ENCODE data around the gene SLC66A3. TPM values are rescaled to one million over a fixed set of nuclear protein-coding genes. Genes with fewer than 3 reads are reported as not detected.

SLC66A3 gene
- total RNA-seq, 3 donors from 2014 or later: 5.3 to 6.9 (median 6.7) TPM

DNA sequence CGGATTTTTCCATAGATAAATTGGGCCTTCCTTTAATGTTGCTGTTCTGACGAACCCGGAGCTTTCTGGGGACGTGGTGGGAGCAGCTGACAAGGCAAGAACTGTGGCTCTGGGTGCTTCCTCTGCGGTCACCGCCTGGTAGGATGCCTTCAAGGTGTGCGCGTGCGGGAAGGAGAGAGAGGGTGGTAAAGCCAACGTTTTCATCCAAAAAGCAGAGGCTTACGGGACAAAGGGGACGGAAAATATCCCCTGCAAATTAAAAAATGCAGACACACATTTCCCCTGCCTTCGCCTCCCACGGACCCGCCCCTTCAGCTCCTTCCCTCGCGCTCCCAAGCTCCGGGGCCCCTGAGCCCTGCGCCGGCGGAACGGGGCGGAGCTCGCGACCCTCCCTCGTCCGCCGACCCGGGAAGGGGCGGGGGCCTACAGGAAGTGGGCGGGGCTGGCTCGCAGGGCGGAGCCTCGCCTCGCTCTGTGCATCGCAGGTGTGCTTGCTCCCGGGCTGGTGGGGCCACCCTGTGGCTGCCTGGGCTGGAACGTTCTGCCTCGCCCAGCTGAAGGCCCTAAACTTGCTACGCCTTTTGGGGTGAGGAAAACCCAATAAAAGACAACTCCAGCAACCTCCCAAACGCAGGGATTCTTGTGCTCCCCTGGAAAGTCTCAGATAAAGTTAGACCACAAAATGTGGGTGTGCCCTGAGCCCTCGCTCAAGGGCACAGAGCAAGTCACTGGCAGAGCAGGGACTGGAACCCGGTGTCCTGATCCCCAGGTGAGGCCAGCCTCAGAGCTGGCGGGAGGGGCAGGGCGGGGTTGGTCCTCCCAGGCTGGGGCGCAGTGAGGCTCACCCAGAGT, 25.4 kb upstream of the SLC66A3 start:
- no peaks in the 10 kb centered on the region for H3K9me3 Mint-ChIP-seq
- H3K36me3 Mint-ChIP-seq (ENCODE audit: insufficient read depth): no peaks in the 10 kb centered on the region
- H3K4me1 Mint-ChIP-seq (ENCODE audit: low read depth): peaks cover 31% of the 10 kb centered on the region
- ATAC-seq: peak; percentile 78 to 79
- H3K27me3 Mint-ChIP-seq (ENCODE audit: low read depth): no peaks in the 10 kb centered on the region
- H3K4me3 Mint-ChIP-seq: peak overlapping the region; percentile 70
- DNase-seq: peak; percentile 82

DNA sequence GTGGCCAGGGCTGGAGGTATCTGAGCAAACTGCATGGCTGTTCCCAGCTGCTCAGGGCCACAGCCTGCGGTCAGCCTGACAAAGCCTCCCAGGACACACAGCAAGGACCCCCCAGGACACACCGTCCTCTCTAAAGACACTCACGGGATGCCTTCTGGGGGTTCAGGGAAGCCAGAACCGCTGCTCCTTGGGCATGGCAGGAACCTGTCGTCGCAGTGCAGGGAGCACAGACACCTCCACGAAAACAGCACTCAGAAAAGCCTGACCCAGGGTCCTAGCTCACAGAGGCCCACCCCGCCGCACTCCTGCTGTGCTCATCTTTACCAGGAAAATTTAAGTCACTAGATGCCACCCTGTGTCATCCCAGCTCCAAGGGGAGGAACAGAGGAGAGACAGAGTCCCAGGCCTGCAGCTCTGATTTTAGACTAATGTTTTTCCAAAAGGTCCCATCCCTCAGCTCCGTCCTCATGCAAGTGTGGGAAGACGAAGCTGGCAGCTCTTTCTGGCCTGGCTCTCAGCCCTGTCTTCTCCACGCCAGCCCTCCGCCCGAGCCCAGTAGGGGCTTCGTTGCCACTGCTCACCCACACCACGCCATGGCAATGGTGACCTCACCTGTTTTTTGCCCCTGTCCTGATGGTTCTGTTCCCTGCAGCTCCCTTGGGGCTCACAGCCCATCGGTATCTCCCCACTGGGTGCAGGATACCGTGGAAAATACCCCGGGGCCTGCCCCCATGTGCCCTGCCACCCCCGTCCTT, 23.9 kb upstream of the SLC66A3 start:
- Mint-ChIP-seq H3K9me3 (no peaks in the 10 kb centered on the region), H3K4me1 (ENCODE audit: low read depth) (peaks cover 31% of the 10 kb centered on the region), H3K4me3 (no peak overlapping the region), H3K36me3 (ENCODE audit: insufficient read depth) (peaks cover 4% of the 10 kb centered on the region), H3K27me3 (ENCODE audit: low read depth) (peaks cover 5% of the 10 kb centered on the region)
- ATAC-seq (no peak), DNase-seq (no peak)

DNA sequence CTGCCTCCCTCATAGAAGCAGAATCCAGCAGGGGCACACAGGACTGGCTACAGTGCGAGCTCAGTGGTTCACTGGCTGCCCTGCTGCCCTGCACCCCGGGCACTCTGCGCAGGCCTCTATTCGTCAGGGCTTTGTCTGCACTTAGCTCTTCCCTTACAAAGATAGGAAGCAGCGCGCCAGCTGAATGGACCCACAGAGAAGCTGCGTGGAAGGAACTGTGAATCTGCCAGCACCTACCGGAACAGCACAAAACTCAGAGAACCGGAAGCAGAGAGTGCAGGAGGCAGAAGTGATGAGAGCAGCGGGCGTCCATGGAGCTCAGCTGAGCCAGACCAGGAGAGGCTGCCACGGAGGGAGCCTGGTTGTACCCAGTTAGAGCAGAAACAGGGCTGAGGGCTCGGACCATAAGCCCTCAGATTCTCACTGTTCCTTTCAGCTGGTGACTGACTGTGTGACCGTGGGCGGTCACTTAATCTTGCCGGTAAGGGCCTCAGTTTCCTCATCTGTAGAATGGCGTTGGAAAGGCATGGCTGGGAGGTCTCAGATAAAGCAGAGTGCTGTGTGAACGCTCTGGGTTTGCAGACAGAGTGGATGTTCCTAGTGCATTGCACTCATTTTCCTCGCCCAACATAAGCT, 23.1 kb upstream of the SLC66A3 start:
- H3K9me3 Mint-ChIP-seq: no peaks in the 10 kb centered on the region
- ATAC-seq (no peak), DNase-seq (no peak)
- H3K4me3 Mint-ChIP-seq: peak overlapping the region; percentile 82
- peaks cover 4% of the 10 kb centered on the region for H3K36me3 Mint-ChIP-seq (ENCODE audit: insufficient read depth)
- peaks cover 31% of the 10 kb centered on the region for H3K4me1 Mint-ChIP-seq (ENCODE audit: low read depth)
- peaks cover 9% of the 10 kb centered on the region for H3K27me3 Mint-ChIP-seq (ENCODE audit: low read depth)

DNA sequence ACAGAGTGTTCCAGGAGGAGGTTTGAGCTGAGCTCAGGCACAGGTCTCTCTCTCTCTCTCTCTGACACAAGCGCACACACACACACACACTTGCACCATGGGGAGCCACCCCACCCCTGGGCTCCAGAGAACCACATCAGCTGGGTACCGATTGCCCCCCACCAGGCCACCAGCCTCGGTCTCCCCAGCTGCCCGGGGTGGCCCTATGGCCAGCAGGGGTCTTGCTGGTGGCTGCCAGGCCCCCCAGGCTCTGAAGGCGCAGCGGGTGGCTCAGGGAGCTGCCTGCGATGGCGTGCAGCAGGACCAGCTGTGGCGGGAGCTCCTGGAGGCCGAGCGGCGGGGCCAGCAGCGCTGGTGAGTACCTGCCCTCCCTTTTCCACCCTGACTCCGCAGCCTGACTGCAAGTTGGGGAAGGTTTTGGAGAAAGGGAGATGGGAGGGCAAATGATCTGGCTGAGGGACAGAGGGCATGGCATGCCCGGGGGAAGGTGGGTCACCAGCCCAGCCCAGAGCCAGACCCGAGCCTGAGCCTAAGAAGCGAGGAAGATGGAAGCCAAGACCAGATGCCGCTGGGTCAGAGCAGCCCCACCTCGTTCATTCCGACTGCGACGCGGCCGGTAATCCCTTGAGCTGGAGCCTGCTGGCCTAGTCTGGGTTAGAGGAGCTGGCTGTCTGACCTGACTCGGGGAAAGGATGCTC, 21.9 kb upstream of the SLC66A3 start:
- DNase-seq (no peak), ATAC-seq (no peak)
- peaks cover 4% of the 10 kb centered on the region for H3K36me3 Mint-ChIP-seq (ENCODE audit: insufficient read depth)
- peaks cover 9% of the 10 kb centered on the region for H3K27me3 Mint-ChIP-seq (ENCODE audit: low read depth)
- no peaks in the 10 kb centered on the region for H3K9me3 Mint-ChIP-seq
- H3K4me1 Mint-ChIP-seq (ENCODE audit: low read depth): peaks cover 31% of the 10 kb centered on the region
- peak overlapping the region; percentile 82 for H3K4me3 Mint-ChIP-seq

DNA sequence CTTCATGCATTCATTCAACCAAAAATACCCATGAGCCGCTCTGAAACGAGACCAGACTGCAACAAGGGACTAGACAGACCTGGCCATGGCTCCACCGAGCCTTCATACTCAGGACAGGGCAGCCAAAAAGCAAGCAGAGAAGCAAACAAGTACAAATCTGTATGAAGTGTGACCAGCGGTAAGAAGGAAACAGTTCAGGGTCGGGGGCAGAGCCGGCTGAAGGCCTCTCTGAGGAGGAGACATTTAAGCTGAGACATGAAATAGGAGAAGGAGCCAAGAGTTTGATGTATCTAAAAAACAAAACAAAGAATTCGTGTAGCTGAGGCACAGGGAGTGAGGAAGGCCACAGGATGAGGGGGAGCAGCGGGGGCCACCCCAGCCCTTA, 21.3 kb upstream of the SLC66A3 start:
- Mint-ChIP-seq H3K4me1 (ENCODE audit: low read depth) (peaks cover 31% of the 10 kb centered on the region), H3K4me3 (no peak overlapping the region), H3K27me3 (ENCODE audit: low read depth) (peaks cover 9% of the 10 kb centered on the region), H3K9me3 (no peaks in the 10 kb centered on the region), H3K36me3 (ENCODE audit: insufficient read depth) (peaks cover 4% of the 10 kb centered on the region)
- no peak for DNase-seq
- no peak for ATAC-seq

DNA sequence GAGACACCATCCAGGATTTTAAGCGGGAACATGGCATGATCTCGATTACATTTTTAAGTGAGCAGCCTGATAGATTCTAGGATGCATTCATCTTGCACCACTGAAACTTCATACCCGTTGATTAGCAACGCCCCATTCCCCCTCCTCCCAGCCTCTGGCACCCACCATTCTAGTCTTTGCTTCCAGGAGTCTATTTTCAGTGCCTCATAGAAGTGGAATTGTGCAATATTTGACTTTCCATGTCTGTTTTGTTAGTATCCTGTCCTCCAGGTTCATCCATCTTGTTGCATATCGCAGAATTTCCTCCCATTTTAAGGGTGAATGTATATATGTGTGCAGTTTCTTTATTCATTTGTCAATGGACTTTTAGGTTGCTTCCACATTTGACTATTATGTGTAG, 20.9 kb upstream of the SLC66A3 start:
- no peak overlapping the region for H3K4me3 Mint-ChIP-seq
- DNase-seq: no peak
- H3K27me3 Mint-ChIP-seq (ENCODE audit: low read depth): peaks cover 9% of the 10 kb centered on the region
- H3K4me1 Mint-ChIP-seq (ENCODE audit: low read depth): peaks cover 29% of the 10 kb centered on the region
- no peaks in the 10 kb centered on the region for H3K9me3 Mint-ChIP-seq
- ATAC-seq: no peak
- H3K36me3 Mint-ChIP-seq (ENCODE audit: insufficient read depth): peaks cover 4% of the 10 kb centered on the region

DNA sequence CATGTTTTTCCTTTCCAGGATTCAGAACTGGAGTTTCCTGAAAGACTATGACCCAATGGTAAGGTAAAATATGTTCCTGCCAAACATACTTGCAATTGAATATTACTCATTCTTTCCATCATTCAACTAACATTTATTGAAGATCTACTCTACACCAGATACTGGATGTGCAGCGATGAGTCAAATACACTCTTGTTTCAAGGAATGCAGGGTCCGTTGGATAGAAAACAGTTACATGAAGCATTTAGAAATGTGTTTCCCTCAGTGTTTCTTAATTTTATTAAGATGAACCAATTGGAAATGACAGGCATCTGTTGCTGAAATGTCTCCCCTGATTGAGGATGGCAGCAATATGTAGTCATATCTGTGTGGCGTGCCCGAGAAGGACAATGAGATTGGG, 14.8 kb upstream of the SLC66A3 start:
- ATAC-seq (no peak), DNase-seq (no peak)
- Mint-ChIP-seq H3K4me3 (no peak overlapping the region), H3K36me3 (ENCODE audit: insufficient read depth) (peaks cover 4% of the 10 kb centered on the region), H3K9me3 (no peaks in the 10 kb centered on the region), H3K4me1 (ENCODE audit: low read depth) (no peaks in the 10 kb centered on the region), H3K27me3 (ENCODE audit: low read depth) (peaks cover 18% of the 10 kb centered on the region)

DNA sequence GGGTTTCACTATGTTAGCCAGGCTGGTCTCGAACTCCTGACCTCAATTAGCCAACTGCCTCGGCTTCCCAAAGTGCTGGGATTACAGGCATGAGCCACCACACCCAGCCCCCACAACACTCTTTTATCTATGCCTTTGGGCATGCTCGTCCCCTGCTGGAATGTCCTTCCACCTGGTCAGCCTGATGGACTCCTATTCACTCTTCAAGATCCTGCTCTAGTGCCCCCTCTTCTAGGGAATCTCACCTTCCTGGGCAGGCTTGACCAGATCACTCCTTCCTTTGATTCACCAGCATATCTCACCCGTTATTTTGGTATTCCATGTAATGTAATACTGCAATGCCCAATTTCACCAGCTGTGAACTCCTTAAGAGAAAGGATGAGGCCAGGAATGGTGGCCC, 13.9 kb upstream of the SLC66A3 start:
- no peak for ATAC-seq
- H3K4me3 Mint-ChIP-seq: no peak overlapping the region
- H3K4me1 Mint-ChIP-seq (ENCODE audit: low read depth): no peaks in the 10 kb centered on the region
- H3K9me3 Mint-ChIP-seq: no peaks in the 10 kb centered on the region
- peaks cover 14% of the 10 kb centered on the region for H3K27me3 Mint-ChIP-seq (ENCODE audit: low read depth)
- H3K36me3 Mint-ChIP-seq (ENCODE audit: insufficient read depth): no peaks in the 10 kb centered on the region
- DNase-seq: no peak

DNA sequence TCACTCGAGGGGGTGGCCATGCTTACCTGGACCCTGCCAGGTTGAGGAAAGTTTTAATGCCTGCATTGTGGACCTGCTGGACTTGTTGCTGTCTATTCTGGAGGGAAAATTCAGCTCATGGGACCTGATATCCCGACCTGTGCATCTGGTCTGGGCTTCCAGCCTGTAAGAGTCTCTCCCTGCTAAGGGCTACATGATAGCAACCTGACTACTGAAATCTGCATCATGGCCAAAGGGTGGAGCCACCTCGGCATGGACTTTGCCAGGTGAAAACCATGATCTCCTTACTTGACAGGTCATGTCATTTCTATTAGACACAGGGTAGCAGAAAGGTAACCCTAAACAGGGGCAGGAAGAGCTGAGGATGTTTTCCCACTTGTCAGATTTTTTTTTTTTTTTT, 12.9 kb upstream of the SLC66A3 start:
- H3K4me3 Mint-ChIP-seq: no peak overlapping the region
- peaks cover 9% of the 10 kb centered on the region for H3K27me3 Mint-ChIP-seq (ENCODE audit: low read depth)
- DNase-seq (no peak), ATAC-seq (no peak)
- no peaks in the 10 kb centered on the region for H3K4me1 Mint-ChIP-seq (ENCODE audit: low read depth)
- H3K9me3 Mint-ChIP-seq: no peaks in the 10 kb centered on the region
- H3K36me3 Mint-ChIP-seq (ENCODE audit: insufficient read depth): no peaks in the 10 kb centered on the region

DNA sequence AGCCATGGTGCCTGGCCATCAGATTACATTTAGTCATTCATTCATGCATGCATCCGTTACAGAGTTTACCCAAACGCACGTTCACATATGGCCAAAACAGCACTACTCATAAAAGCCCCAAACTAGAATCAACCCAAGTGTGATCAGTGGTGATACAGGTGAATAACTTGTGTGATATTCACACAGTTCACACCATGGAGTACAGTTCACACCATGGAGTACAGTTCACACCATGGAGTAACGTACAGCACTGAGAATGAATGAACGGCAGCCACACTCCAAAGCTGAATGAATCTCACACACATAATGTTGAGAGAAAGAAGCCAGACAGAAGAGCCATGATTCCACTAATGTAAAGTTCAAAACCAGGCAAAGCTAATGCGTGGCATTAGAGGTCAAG, 12.3 kb upstream of the SLC66A3 start:
- Mint-ChIP-seq H3K4me1 (ENCODE audit: low read depth) (no peaks in the 10 kb centered on the region), H3K36me3 (ENCODE audit: insufficient read depth) (no peaks in the 10 kb centered on the region), H3K9me3 (no peaks in the 10 kb centered on the region), H3K4me3 (no peak overlapping the region), H3K27me3 (ENCODE audit: low read depth) (peaks cover 9% of the 10 kb centered on the region)
- ATAC-seq: no peak
- no peak for DNase-seq

DNA sequence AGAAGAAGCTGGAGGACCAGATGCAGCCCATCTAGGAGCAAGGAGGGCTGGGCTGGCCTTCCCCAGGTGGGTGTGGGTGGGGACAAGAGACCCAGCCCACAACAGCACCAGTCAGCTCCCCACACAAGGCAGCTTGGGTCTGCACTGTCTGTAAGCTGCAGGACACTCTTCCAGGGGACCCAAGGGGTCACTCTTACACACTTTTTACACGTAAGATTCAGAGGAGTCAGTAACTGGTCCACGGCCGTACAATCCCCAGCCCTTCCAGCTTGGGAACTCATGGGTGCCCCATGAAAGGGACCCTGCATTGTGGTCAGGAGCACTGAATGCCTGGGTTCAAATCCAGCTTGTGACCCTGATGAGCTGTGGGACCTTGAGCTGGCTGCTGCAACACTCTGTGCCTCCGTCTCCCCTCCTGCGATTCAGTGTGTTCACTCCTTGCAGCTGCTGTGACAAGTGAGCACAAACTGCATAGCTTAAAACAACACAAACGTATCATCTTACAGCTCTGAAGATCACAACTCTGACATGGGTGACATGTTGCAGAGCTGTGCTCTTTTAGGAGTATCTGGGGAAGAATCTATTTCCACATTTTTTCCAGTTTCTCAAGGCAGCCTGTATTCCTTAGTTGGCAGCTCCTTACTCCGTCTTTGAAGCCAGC, 11.1 kb upstream of the SLC66A3 start:
- H3K4me3 Mint-ChIP-seq: no peak overlapping the region
- DNase-seq (no peak), ATAC-seq (no peak)
- no peaks in the 10 kb centered on the region for H3K4me1 Mint-ChIP-seq (ENCODE audit: low read depth)
- no peaks in the 10 kb centered on the region for H3K36me3 Mint-ChIP-seq (ENCODE audit: insufficient read depth)
- no peaks in the 10 kb centered on the region for H3K9me3 Mint-ChIP-seq
- H3K27me3 Mint-ChIP-seq (ENCODE audit: low read depth): peaks cover 11% of the 10 kb centered on the region

DNA sequence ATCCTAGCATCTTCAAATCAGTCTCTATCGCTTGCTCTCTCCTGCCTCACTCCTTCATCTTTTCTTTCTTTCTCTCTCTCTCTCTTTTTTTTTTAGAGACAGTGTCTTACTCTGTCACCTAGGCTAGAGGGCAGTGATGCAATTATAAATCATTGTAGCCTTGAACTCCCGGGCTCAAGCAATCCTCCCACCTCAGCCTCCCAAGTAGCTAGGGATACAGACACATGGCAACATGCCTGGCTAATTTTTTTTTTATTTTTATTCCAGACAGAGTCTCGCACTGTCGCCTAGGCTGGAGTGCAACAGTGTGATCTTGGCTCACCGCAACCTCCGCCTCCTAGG, 10.6 kb upstream of the SLC66A3 start:
- ATAC-seq (no peak), DNase-seq (no peak)
- Mint-ChIP-seq H3K4me3 (no peak overlapping the region), H3K36me3 (ENCODE audit: insufficient read depth) (no peaks in the 10 kb centered on the region), H3K27me3 (ENCODE audit: low read depth) (peaks cover 11% of the 10 kb centered on the region), H3K4me1 (ENCODE audit: low read depth) (no peaks in the 10 kb centered on the region), H3K9me3 (no peaks in the 10 kb centered on the region)

DNA sequence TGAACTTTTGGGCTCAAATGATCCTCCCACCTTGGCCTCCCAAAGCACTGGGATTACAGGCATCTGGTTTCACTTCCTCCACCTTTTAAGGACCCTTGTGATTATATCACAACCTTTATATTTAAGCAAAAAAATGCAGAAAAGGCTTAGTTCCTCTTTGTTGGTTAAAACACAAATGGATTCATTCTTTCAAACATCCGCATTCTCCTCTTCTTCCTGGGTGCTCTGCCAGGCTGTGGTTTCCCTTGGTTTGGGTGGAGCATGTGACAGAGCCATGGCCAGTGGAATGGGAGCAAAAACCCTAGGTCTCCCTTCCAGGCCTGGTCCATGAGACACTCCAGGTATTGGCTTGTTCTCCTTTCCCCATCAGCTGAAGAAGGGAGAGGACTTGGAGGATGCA, 9.9 kb upstream of the SLC66A3 start:
- Mint-ChIP-seq H3K27me3 (ENCODE audit: low read depth) (peaks cover 11% of the 10 kb centered on the region), H3K36me3 (ENCODE audit: insufficient read depth) (no peaks in the 10 kb centered on the region), H3K4me3 (no peak overlapping the region), H3K9me3 (no peaks in the 10 kb centered on the region), H3K4me1 (ENCODE audit: low read depth) (no peaks in the 10 kb centered on the region)
- DNase-seq: no peak
- ATAC-seq: no peak

DNA sequence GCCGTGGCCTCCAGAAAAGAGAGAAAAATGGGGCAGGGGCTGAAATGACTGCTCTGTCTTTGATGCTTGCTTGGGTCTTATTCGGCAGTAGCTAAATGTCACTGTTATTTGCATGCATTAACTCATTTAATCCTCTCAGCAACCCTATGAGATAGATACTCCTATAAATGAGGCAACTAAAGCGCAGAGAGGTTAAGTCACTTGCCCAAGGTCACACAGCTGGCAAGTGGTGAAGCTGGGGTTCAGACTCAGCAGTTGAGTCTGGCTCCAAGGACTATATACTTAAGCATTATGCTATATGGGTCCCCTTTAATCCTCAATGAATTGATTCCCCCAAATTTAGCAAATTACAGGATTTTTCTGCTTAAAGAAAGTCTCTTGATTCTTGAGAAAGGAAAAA, 9.2 kb upstream of the SLC66A3 start:
- H3K9me3 Mint-ChIP-seq: no peaks in the 10 kb centered on the region
- H3K4me1 Mint-ChIP-seq (ENCODE audit: low read depth): no peaks in the 10 kb centered on the region
- DNase-seq (no peak), ATAC-seq (no peak)
- no peak overlapping the region for H3K4me3 Mint-ChIP-seq
- peaks cover 9% of the 10 kb centered on the region for H3K27me3 Mint-ChIP-seq (ENCODE audit: low read depth)
- no peaks in the 10 kb centered on the region for H3K36me3 Mint-ChIP-seq (ENCODE audit: insufficient read depth)
